ENCODE measurements around the gene TFCP2L1.

DNA sequence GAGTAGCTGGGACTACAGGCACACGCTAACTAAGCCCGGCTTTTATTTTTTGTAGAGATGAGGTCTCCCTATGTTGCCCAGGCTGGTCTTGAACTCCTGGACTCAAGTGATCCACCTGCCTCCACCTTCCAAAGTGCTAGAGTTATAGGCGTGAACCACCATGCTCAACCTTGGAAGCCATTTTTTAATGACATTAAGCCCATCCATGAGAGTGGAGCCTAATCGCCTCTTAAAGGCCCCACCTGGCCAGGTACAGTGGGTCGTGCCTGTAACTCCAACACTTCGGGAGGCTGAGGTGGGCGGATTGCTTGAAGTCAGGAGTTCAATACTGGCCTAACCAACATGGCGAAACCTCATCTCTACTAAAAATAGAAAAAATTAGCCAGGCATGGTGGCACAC is 41.6 kb upstream of the TFCP2L1 start:
- TF ChIP-seq EP300 (IDR thresholded peaks at IDR 0.05) (no peak), POLR2A (IDR thresholded peaks at IDR 0.05) (no peak), POLR2AphosphoS5 (IDR thresholded peaks at IDR 0.05) (no peak)
- TF ChIP-seq, protein P1, sequence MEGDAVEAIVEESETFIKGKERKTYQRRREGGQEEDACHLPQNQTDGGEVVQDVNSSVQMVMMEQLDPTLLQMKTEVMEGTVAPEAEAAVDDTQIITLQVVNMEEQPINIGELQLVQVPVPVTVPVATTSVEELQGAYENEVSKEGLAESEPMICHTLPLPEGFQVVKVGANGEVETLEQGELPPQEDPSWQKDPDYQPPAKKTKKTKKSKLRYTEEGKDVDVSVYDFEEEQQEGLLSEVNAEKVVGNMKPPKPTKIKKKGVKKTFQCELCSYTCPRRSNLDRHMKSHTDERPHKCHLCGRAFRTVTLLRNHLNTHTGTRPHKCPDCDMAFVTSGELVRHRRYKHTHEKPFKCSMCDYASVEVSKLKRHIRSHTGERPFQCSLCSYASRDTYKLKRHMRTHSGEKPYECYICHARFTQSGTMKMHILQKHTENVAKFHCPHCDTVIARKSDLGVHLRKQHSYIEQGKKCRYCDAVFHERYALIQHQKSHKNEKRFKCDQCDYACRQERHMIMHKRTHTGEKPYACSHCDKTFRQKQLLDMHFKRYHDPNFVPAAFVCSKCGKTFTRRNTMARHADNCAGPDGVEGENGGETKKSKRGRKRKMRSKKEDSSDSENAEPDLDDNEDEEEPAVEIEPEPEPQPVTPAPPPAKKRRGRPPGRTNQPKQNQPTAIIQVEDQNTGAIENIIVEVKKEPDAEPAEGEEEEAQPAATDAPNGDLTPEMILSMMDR (IDR thresholded peaks at IDR 0.05), result no peak
